Esophagus squamous epithelium (tissue), 5 donors: ENCODE measurements around the gene GALNT4. TPM values are rescaled to one million over a fixed set of nuclear protein-coding genes. Genes with fewer than 3 reads are reported as not detected.

Source experiments
- DNase-seq: peaks from one replicate; lab custom pipeline; 2025; lab: John Stamatoyannopoulos, UW
- H3K27ac ChIP-seq, 4 donors: fragments of 200-600 bp; sonication (generic); one replicate each; pipeline ENCODE4 v1.5.1; 2016 to 2019; ENCODE audit warnings: mild to moderate bottlenecking in 1 of 4
- H3K27me3 ChIP-seq, 4 donors: fragments of 200-600 bp; sonication (generic); 1 replicate in 3 of 4; 2 replicates in 1 of 4; pipeline versions ENCODE4 v1.5.1 to v1.6.0; 2017 to 2021; ENCODE audit warnings: antibody characterized with exemption in 1 of 4
- H3K36me3 ChIP-seq, 3 donors: fragments of 200-600 bp; sonication (generic); one replicate each; pipeline ENCODE4 v1.5.1; 2016 to 2019
- H3K4me1 ChIP-seq, 3 donors: fragments of 200-600 bp; sonication (generic); one replicate each; pipeline ENCODE4 v1.5.1; 2017 to 2019
- H3K4me3 ChIP-seq, 4 donors: fragments of 200-600 bp; sonication (generic); 1 replicate in 3 of 4; 2 replicates in 1 of 4; pipeline ENCODE4 v1.5.1; 2016 to 2019; ENCODE audit warnings: mild to moderate bottlenecking in 2 of 4, moderate library complexity in 1 of 4
- H3K9me3 ChIP-seq, 3 donors: fragments of 200-600 bp; sonication (generic); one replicate each; pipeline ENCODE4 v1.5.1; 2016 to 2019
- CTCF ChIP-seq, 6 experiments: fragments of 450-650 bp in 4 of 6; fragments of 200-600 bp in 2 of 6; sonication (generic) in 2 of 6; IDR thresholded peaks; one replicate each; pipeline ENCODE4 v1.5.1; 2016 to 2019; ENCODE audit warnings: antibody characterized with exemption in 6 of 6, mild to moderate bottlenecking in 4 of 6, moderate library complexity in 4 of 6
- POLR2A ChIP-seq, 4 donors: fragments of 450-650 bp; IDR thresholded peaks; one replicate each; pipeline ENCODE4 v1.6.1; 2017; ENCODE audit warnings: antibody characterized with exemption in 4 of 4, mild to moderate bottlenecking in 4 of 4, moderate library complexity in 3 of 4
- WGBS, 2 donors: methylation state at CpG; one replicate each; pipeline ENCODE4 v1.1.5; 2018; 5-methylcytosine and 5-hydroxymethylcytosine counted together
- intact Hi-C: fragments of 100-400 bp; cut with DNase I; formaldehyde crosslinking; loops from one replicate; pipeline ENCODE4 v1.15.0; 2022
- total RNA-seq, 4 donors: library from RNA; depleted of rRNA; stranded (reverse); fragments of >200 nt; gene quantifications; one replicate each; pipeline ENCODE4 v1.1.0, GENCODE V29; 2016
- donor health status: DM: yes; HTN: yes; CAD: no.

GALNT4 gene
- total RNA-seq, 4 donors from 2014 or later, result 3.9 to 6.8 (median 5.4) TPM

GRCh38 chr12:89497467-89497866 lies 27.1 kb downstream of the GALNT4 start:
- no peaks in the 10 kb centered on the region for H3K4me1 ChIP-seq
- peaks cover 0 to 6% (median 0%) of the 10 kb centered on the region in 3 donors for H3K36me3 ChIP-seq
- TF ChIP-seq CTCF (IDR thresholded peaks at IDR 0.05), result no peak
- no peak for TF ChIP-seq POLR2A (IDR thresholded peaks at IDR 0.05)
- DNase-seq, result no peak
- H3K27ac ChIP-seq, result no peak overlapping the region
- no peaks in the 10 kb centered on the region for H3K27me3 ChIP-seq
- H3K9me3 ChIP-seq, result no peaks in the 10 kb centered on the region
- intact Hi-C loops, result no loop called here
- H3K4me3 ChIP-seq, result no peak overlapping the region
- WGBS, 2 donors, result 66 to 94% methylated on average over 4 of the region's 4 CpGs

- 76 to 78% methylated on average over 4 of the region's 4 CpGs for WGBS, 2 donors
- no peaks in the 10 kb centered on the region for H3K9me3 ChIP-seq
- DNase-seq, result no peak
- H3K27ac ChIP-seq, result no peak overlapping the region
- peaks cover 0 to 6% (median 0%) of the 10 kb centered on the region in 3 donors for H3K36me3 ChIP-seq
- no peaks in the 10 kb centered on the region for H3K27me3 ChIP-seq
- TF ChIP-seq POLR2A (IDR thresholded peaks at IDR 0.05), result no peak
- no peak for TF ChIP-seq CTCF (IDR thresholded peaks at IDR 0.05)
- no peaks in the 10 kb centered on the region for H3K4me1 ChIP-seq
- no peak overlapping the region for H3K4me3 ChIP-seq
- intact Hi-C loops, result no loop called here
Measured at GRCh38 chr12:89497005-89497404, 27.6 kb downstream of the GALNT4 start.

- intact Hi-C loops, result no loop called here
- H3K36me3 ChIP-seq, result peaks cover 0 to 22% (median 0%) of the 10 kb centered on the region in 3 donors
- 63 to 77% methylated on average over 7 to 9 of the region's 9 CpGs for WGBS, 2 donors
- H3K4me1 ChIP-seq, result no peaks in the 10 kb centered on the region
- H3K27me3 ChIP-seq, result no peaks in the 10 kb centered on the region
- no peak overlapping the region for H3K27ac ChIP-seq
- TF ChIP-seq CTCF (IDR thresholded peaks at IDR 0.05), result no peak
- no peak for TF ChIP-seq POLR2A (IDR thresholded peaks at IDR 0.05)
- no peak overlapping the region for H3K4me3 ChIP-seq
- H3K9me3 ChIP-seq, result no peaks in the 10 kb centered on the region
- DNase-seq, result no peak
Measured at GRCh38 chr12:89494411-89495231, 30.0 kb downstream of the GALNT4 start.

GRCh38 chr12:89493670-89494302 lies 30.8 kb downstream of the GALNT4 start:
- no peaks in the 10 kb centered on the region for H3K9me3 ChIP-seq
- intact Hi-C loops, result no loop called here
- 86 to 90% methylated on average over 5 of the region's 5 CpGs for WGBS, 2 donors
- TF ChIP-seq CTCF (IDR thresholded peaks at IDR 0.05) (no peak), POLR2A (IDR thresholded peaks at IDR 0.05) (no peak)
- no peaks in the 10 kb centered on the region for H3K4me1 ChIP-seq
- no peaks in the 10 kb centered on the region for H3K27me3 ChIP-seq
- peaks cover 0 to 29% (median 0%) of the 10 kb centered on the region in 3 donors for H3K36me3 ChIP-seq
- no peak for DNase-seq
- no peak overlapping the region for H3K4me3 ChIP-seq
- no peak overlapping the region for H3K27ac ChIP-seq

GRCh38 chr12:89492883-89493282 lies 31.7 kb downstream of the GALNT4 start:
- no peak overlapping the region for H3K4me3 ChIP-seq
- intact Hi-C loops, result no loop called here
- H3K27me3 ChIP-seq, result no peaks in the 10 kb centered on the region
- H3K4me1 ChIP-seq, result no peaks in the 10 kb centered on the region
- TF ChIP-seq POLR2A (IDR thresholded peaks at IDR 0.05), result no peak
- no peak for TF ChIP-seq CTCF (IDR thresholded peaks at IDR 0.05)
- no peaks in the 10 kb centered on the region for H3K9me3 ChIP-seq
- 73 to 75% methylated on average over 5 of the region's 5 CpGs for WGBS, 2 donors
- no peak for DNase-seq
- H3K27ac ChIP-seq, result no peak overlapping the region
- H3K36me3 ChIP-seq, result peaks cover 0 to 38% (median 0%) of the 10 kb centered on the region in 3 donors
